HG03095 (cell line): ENCODE measurements around the gene ST3GAL4.
"Not testable (repeated sequence)": the region's sequence is repeated elsewhere in the genome, so short reads cannot be mapped to it uniquely, and the experiment has no call there.

Experiments used
- ATAC-seq: cut with Tn5 transposase; IDR thresholded peaks from one replicate; pipeline ENCODE4 v1.9.1; 2021; ENCODE audit warnings: moderate library complexity; ENCODE audit not compliant: unreplicated experiment

ST3GAL4 gene

GRCh38 chr11:126345759-126346585 lies 9.5 kb upstream of the ST3GAL4 start:
- ATAC-seq = no peak

GRCh38 chr11:126346586-126346940 lies 8.9 kb upstream of the ST3GAL4 start:
- no peak for ATAC-seq

DNA sequence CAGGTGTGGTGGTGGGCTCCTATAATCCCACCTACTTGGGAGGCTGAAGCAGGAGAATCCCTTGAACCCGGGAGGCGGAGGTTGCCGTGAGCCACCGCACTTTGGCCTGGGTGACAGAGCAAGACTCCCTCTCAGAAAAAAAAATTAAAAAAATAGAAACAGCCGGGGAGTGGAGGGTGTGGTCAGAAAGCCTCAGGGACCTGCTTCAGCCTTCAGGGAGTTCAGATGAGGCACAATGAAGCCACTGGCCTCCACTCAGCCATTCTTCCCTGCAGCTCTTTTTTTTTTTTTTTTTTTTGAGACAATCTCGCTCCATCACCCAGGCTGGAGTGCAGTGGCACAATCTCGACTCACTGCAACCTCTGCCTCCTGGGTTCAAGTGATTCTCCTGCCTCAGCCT lies 8.5 kb upstream of the ST3GAL4 start:
- ATAC-seq = not testable (repeated sequence)

GRCh38 chr11:126347751-126348668 lies 7.5 kb upstream of the ST3GAL4 start:
- no peak for ATAC-seq

DNA sequence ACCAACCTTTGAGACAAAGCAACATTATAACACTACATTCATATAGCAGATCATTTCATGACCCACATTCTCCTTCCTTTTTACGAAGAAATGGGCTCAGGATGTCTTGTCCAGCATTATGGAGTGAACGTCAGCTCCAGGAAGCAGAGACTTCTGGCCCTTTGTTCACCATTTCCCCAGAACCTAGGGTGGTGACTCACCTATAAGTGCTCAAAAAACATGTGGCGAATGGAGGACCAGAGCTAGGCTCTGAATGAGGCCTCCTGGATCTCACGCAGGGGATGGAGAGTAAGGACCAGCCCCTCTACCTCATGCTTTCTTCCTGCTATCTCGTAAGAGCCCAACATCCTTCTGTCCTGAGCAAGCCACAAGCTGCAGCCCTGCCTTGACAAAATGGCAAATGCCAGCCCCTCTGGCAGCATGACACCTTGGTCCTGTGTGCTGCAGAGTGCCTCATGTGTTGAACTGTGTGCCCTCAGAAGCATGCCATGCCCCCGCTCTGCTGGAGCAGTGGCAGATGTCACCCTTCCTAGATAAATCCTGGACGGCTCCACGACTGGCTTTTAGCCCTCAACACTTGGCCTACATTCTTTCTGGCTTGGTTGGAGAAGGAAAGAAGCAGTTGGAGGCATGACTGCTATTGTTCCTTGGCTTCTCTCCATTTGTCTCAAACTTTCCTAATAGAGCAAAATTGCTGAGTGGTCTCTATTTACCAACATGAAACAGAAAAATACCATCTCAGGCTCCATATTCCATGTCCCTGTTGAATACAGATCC lies 6.5 kb upstream of the ST3GAL4 start:
- no peak for ATAC-seq

- no peak for ATAC-seq
Observed at GRCh38 chr11:126350836-126351235, 4.7 kb upstream of the ST3GAL4 start.

DNA sequence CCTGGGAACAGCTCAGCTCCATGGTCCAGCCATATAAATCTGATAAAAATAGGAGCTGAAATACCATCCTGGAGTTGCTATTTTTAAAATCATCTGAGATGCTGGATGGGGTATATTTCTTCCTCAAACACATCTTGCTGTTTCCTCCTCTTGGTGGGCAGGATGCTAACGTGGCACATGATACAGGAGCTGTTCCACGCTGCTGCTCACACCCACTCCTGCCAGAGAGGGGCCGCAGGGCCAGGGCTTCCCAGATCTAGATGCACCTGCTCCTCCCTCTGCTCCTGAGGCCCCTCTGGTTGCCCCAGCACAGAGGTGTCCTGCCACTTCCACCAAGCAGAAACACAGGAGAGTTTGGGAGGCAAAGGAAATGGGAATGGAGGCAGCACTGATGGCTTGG lies 3.3 kb upstream of the ST3GAL4 start:
- no peak for ATAC-seq

GRCh38 chr11:126352934-126353801 lies 2.3 kb upstream of the ST3GAL4 start:
- no peak for ATAC-seq

DNA sequence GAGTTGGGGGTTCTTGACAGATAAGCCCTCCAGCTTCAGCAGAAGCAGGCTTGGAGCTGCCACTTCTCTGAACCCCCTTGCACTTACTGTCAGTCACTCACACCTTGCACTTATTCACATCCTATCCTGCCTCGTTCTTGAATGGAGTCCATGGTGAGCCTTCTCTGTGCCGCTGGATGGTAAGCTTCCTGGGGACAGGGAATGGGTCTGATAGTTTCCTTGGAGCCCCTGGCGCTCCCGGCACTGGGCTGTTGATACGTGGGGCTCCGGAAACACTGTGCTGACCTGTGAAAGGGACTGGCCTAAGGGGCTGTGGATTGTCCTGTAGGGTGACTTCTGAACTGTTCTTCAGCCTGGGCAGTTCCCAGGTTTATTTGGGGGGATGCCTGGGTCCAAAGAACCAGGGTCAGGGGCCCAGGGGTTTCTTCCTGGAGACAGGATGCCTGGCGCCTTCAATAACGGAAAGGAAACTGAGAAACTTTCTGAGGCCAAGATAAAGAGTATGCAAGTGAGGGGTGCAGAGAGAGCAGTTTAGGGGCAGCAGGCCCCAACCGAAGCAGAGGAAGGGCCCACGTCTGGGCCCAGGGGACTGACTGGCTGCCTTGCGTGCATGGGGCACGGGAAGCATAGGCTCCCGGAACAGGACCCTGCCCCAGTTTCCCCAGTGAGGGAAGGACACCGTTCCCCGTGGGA lies 709 bp upstream of the ST3GAL4 start:
- peak; percentile 39 for ATAC-seq

- ATAC-seq = peak; percentile 4
Observed at GRCh38 chr11:126355926-126356897, 726 bp downstream of the ST3GAL4 start.

DNA sequence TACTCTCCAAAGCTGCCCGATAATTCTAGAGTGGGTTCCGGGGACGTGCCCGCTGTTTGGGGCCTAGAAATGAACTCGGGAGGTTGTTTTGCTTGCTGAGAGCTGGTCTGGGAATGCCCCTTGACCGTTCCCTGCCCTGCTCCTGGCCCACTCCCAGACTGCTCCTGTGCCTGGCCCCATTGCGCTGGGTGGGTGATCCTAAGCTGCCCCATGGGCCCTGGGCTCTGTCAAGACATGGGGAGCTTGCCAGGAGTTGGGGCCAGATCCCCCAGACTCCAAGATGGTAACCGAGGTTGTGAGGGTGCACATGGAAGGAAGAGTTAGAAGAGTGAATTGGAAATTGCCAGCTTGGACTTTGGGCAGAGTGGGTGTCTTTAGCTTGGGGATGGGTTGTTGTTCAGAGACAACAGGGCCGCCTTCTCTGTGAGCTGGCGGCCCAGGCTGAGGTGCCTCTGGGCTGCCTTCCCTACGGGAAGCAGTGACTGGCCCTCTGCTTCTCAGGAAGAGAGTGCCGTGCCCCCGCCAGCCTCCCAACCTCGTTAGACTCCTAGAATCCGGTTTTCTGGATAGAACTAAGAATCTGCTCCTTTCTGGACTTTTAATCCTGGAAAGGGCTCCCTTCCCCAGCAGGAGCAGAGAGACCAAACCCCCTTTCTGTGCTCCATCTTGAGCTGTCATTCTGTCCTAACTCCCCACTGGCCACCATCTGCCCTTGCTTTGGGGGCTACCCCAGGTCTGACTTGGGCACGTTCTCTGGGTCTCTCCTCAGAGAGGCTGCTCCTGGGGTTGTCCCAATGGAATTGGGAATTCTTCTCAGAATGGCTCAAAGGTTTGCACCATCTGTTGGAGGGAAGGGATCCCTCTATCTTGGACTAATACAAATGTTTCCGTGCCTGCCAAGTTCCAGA lies 1.8 kb downstream of the ST3GAL4 start:
- ATAC-seq = no peak

- no peak for ATAC-seq
Observed at GRCh38 chr11:126357969-126358762, 2.7 kb downstream of the ST3GAL4 start.

DNA sequence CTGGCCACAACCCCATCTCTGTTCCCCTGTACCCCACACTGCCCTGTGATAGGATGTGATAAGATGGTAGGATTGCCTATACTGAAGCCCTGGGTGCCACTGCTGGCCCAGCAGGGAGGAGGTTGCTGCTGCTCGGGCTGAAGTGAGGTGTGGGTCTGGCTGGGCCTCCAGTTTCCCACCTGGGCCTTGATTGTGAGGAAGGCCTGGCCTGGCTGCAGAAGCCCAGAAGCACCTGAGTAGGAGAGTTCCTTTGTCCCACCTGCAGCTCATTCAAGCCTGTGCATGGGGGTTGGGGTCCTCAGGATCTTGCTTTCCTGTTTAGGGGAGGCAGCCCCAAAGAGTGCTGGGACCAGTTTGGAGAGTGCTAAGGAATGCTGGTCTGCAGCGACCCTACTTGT lies 3.3 kb downstream of the ST3GAL4 start:
- ATAC-seq = no peak

GRCh38 chr11:126359431-126360048 lies 4.1 kb downstream of the ST3GAL4 start:
- no peak for ATAC-seq

DNA sequence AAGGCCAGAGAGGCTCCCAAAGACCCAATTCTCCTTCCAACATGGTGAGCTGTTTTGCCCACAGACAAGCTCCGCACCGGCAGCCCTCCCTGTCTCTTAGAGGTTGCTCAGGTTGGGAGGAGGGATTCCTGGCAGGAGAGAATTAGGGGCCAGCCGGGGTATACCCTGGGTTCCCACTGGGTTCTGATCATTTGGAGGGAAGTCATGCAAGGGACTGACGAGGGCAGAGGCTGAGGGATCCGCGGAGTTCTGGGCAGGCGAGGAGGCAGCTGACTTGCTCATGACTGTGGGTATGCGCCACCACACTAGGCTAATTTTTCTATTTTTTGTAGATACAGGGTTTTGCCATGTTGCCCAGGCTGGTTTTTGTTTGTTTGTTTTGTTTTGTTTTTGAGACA lies 4.6 kb downstream of the ST3GAL4 start:
- ATAC-seq = no peak

DNA sequence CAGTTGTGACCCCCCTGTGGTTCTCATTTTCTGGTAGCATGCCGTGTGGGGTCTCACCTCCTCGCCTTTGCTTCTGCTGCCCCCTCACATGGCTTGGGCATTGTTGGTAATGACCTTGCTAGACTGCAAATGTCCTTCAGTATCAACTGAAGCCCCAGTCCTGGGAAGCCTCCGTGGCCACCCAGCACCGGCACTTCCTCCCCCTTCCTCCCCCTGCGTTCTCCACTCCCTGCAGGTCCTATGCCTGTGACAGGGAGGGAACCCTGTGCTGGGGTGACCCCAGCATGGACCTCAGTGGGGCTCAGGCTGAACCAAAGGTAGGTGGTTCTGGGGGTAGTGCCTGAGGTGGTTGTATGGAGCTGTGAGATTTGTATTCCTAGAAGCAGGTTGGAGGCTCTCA lies 5.9 kb downstream of the ST3GAL4 start:
- ATAC-seq = no peak
